GM21447 (cell line): ENCODE measurements around the gene SLC2A4RG.

Source experiments
- ATAC-seq: cut with Tn5 transposase; IDR thresholded peaks from one replicate; pipeline ENCODE4 v1.9.1; 2021; ENCODE audit not compliant: unreplicated experiment

Gene SLC2A4RG

DNA sequence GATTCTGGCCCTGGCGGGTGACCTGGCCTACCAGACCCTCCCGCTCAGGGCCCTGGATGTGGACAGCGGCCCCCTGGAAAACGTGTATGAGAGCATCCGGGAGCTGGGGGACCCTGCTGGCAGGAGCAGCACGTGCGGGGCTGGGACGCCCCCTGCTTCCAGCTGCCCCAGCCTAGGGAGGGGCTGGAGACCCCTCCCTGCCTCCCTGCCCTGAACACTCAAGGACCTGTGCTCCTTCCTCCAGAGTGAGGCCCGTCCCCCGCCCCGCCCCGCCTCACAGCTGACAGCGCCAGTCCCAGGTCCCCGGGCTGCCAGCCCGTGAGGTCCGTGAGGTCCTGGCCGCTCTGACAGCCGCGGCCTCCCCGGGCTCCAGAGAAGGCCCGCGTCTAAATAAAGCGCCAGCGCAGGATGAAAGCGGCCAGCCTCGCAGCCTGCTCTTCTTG, 868 bp upstream of the SLC2A4RG start:
- no peak for ATAC-seq

DNA sequence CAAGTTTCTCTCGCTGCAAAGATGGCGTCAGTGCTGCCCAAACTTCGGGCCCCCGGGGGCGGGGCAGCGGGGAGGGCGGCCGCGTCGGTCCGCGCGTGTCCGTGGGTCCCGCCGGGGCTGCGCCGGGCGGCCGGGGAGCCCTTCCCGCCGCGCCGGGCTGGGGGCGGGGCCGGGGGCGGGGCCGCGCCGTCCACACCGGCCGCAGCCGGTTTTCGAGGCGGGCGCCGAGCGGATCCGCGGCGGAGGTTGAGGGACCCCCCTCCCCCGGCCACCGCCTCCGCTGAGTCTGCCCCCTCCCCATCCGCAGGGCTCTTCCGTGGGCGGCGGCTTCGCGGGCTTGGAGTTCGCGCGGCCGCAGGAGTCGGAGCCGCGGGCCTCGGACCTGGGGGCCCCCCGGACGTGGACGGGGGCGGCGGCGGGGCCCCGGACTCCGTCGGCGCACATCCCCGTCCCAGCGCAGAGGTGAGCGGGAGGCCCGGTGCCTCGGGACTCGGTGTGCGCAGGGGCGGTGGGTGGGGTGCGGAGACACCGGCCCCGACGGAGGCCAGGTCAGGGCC, 572 bp downstream of the SLC2A4RG start:
- ATAC-seq = no peak

- ATAC-seq = no peak
These were observed 1.2 kb downstream of the SLC2A4RG start for GRCh38 chr20:63740627-63741353.

GRCh38 chr20:63741354-63741675, 1.7 kb downstream of the SLC2A4RG start:
- no peak for ATAC-seq

GRCh38 chr20:63741676-63742380, 2.3 kb downstream of the SLC2A4RG start:
- ATAC-seq = no peak

DNA sequence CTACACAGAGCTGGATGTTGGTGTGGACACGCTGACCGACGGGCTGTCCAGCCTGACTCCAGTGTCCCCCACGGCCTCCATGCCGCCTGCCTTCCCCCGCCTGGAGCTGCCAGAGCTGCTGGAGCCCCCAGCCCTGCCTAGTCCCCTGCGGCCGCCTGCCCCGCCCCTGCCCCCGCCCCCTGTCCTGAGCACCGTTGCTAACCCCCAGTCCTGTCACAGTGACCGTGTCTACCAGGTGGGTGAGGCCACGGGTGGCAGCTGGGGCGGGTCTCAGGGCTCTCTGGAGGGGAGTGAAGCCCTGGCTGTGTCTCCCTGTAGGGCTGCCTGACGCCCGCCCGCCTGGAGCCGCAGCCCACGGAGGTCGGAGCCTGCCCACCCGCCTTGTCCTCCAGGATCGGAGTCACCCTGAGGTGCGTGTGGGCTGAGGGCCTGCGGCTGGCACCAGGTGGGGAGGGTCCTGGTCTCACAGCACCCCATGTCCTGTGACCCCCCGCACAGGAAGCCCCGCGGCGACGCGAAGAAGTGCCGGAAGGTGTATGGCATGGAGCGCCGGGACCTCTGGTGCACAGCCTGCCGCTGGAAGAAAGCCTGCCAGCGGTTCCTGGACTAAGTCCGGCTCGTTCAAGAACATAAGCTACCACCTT, 2.9 kb downstream of the SLC2A4RG start:
- no peak for ATAC-seq

DNA sequence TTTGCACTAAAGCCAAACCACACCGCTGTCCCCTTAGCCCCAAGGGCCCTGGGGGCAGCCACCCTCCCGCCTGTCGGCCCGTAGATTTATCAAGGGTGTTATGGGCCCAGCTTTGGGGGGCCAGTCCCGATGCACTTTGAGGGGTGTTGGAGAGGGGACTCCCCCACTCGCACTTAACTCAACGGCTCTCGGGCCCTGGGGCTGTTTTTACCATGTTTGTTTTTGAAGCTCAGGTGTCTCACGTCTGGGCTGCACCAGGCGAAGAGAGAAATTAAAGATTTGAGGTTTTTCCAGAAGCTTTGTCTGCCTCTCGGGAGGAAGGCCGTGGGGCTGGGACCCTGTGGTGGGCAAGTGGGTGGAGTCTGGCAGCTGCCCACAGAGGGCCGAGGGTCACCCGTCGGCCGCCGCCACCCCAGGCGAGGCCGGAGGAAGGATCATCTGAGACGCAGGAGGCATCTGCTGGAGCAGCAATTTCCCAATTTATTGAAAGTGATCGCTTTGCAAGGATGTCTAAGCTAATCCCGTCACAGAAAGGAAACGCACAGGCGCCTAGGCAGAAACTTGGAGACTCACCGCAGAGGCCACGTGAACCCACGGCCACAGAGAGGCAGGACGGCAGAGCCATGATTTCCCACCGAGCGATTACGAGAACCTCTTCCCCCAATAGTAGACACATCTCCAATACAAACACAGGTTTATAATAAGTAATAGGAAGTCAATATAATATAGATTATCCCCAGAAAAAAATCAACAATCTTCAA, 3.8 kb downstream of the SLC2A4RG start:
- no peak for ATAC-seq

GRCh38 chr20:63744158-63744557, 4.6 kb downstream of the SLC2A4RG start:
- ATAC-seq = no peak

- no peak for ATAC-seq
These were observed 5.2 kb downstream of the SLC2A4RG start for GRCh38 chr20:63744574-63745423.

GRCh38 chr20:63745424-63745805, 5.8 kb downstream of the SLC2A4RG start:
- no peak for ATAC-seq

- ATAC-seq = no peak
These were observed 6.6 kb downstream of the SLC2A4RG start for GRCh38 chr20:63745961-63746731.

GRCh38 chr20:63746751-63747315, 7.3 kb downstream of the SLC2A4RG start:
- no peak for ATAC-seq

DNA sequence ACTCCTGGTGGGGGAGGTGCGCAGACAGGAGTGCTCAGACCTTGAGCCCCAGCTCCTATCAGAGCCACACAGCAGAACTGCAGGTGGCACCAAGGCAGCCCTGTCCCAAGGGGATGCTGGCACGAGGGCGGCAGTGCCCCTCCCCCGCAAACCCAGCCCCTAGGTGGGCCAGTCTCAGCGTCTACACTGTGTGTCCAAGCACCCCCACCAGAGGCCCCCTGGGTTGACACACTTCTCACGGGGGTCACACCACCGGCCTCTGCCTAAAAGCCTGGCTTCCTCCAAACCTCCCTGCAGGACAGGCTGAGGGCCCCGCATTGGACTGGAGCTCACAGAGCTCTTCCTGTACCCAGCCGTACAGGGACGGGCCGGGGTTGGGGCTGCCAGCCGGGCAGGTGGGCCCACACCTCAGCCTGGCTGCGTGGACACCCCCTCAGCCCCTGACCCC, 8.1 kb downstream of the SLC2A4RG start:
- no peak for ATAC-seq

DNA sequence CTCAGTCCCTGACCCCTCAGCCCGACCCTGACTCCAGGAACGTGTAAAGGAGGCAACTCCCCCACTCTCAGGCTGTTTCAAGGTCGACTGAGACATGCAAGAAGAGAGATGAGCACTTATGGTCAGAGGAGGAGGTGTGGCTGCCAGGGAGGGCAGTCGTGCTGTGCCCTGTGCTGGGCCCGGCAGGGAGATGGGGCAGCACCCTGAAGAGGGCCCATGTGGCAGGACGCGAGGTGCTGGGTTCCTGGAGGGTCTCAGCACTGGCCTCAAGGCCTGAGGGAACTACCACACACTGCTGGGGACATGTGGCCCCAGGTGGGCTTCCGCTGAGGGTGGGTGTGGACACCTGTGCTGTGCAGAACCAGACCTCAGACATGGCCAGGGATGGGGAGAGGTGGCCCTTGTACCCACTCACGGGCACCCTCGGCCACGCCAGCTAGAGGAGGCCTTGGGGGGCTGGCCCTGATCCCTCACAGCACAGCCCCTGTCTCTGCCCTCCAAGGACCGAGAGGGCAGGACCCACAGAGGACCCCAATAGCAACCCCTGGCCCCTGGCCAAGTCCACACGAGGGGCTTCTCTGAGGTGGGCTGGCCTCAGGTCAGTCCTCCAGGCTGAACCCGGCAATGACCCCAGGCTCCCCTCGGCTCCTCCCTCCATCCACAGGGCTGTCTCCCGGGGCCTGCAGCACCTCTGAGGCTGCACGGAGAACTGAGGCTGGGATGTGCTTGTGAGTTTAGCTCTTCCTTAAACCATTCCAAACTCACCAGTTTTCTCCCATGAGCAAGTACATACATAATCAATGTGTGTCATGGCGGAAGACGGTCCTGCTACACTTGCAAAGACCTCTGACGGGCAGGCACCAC, 8.7 kb downstream of the SLC2A4RG start:
- ATAC-seq = no peak

DNA sequence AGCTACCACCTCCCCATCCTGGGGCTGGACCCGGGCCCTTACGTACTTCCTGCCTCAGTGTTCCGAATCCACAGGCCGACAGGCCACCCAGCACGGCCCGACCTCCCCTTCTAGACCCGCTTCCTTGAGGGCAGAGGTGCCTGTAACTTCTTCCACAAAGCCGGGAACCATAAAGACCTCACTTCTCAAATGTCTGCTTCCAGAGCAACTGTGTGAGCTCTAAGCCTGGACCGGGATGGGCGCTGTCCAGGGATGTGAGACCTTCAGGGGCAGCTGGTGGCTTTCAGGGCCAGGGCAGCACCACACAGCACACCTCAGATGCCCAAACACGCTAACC, 9.3 kb downstream of the SLC2A4RG start:
- ATAC-seq = no peak

DNA sequence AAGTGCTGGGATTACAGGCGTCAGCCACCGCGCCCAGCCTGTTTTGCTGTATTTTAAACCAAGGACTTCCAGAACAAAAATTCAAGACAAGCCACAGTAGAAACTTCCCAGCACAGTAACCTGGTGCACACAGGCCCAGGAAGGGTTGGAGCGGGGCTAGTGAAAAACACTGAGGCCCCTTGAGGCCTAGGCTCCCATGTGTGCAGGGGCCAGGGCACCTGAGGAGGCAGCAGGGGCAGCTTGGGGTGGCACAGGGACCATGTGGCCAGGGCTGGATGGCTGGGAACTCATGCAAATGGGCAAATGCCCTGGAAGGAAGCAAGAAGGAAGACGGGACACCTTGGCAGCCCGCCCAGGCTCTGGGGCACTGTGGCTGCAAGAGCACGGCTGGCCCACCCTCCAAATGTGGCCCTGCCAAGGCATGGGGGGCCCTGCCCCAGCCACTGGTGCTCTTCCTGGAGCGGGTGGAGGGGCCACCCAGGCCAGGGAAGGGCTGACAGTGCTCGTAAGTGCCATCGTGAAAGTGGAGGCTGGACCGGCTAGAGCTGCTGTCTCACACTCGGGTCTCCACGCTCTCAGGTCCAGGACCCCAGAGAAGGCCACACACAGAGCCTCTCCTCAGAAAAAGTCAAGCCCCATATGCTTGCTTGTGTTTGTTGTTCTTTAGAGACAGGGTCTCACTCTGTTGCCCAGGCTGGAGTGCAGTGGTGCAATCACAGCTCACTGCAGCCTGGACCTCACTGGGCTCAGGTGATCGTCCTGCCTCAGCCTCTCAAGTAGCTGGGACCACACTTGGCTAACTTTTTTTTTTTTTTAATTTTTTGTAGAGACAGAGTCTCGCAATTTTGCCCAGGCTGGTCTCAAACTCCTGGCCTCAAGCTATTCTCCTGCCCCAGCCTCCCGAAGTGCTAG, 10.3 kb downstream of the SLC2A4RG start:
- no peak for ATAC-seq

DNA sequence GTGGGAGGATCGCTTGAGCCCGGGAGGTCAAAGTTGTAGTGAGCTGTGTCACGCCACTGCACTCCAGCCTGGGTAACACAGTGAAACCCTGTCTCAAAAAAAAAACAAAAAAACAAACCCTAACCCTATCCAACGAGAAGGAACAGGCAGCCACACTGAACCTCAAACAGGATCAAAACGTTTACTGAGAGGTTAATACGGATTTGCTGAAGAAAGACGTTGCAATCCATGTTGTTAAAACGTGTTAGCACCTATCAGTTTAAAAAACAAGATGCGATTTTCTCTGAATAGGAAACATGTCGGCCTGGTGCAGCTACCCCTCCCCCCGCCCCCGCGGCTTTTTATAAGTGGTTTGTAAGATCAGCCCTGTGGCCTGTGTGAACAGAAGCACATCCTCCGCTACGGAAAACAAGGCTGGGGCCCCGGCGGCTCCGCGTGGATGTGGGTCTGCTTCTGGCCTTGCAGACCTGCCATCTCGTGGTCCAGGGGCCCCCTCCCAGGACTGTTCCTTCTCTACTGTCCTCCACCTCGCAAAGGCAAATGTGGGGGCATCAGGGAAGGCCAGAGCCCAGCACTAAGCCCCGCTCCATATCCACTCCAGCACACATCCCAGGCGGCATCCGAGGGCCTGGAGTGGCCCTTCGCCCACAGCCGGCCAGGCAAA, 11.4 kb downstream of the SLC2A4RG start:
- no peak for ATAC-seq
